AG09309 (cell line): Measurements from ENCODE around the gene RIN2.

ENCODE experiments used
- DNase-seq: peaks from one replicate; pipeline ENCODE4 v3.0.0-alpha.2; 2010; ENCODE audit warnings: low read depth
- H3K4me3 ChIP-seq: 2 replicates; pipeline ENCODE4 v1.5.1; 2011; ENCODE audit warnings: mild to moderate bottlenecking, low read depth, low read length, moderate library complexity; ENCODE audit not compliant: control insufficient read depth
- CTCF ChIP-seq: IDR thresholded peaks from 2 replicates; pipeline ENCODE4 v1.5.1; 2011; ENCODE audit warnings: mild to moderate bottlenecking, low read depth, low read length, inconsistent platforms; ENCODE audit not compliant: insufficient read depth, control insufficient read depth; ENCODE audit errors: missing control alignments

RIN2 gene

GRCh38 chr20:19713822-19714578 lies 44.1 kb upstream of the RIN2 start:
- TF ChIP-seq CTCF, result no peak
- no peak overlapping the region for H3K4me3 ChIP-seq
- no peak for DNase-seq

- no peak overlapping the region for H3K4me3 ChIP-seq
- no peak for TF ChIP-seq CTCF
- DNase-seq, result no peak
These were observed 43.5 kb upstream of the RIN2 start for GRCh38 chr20:19714579-19714840.

DNA sequence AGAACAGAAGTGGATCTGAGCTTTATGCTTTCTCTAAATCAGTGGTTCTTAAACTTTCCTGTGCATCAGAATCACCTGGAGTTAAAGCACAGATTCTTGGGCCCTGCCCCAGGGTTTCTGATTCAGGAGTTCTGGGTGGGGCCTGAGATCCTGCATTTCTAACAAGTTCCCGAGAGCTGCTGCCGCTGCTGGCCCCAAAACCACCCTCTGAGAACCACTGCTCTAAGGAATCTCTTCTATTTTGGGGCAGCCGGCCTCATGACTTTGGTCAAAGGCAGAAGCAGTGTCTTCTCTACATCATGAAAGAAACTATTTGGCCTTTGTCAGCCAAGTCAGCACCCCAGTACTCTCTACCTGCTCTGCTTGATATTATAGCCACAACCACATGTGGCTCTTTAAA lies 42.1 kb upstream of the RIN2 start:
- no peak for TF ChIP-seq CTCF
- no peak overlapping the region for H3K4me3 ChIP-seq
- no peak for DNase-seq

GRCh38 chr20:19718880-19719279 lies 39.2 kb upstream of the RIN2 start:
- no peak for DNase-seq
- no peak overlapping the region for H3K4me3 ChIP-seq
- TF ChIP-seq CTCF, result no peak

- no peak for TF ChIP-seq CTCF
- DNase-seq, result no peak
- no peak overlapping the region for H3K4me3 ChIP-seq
These were observed 37.1 kb upstream of the RIN2 start for GRCh38 chr20:19720991-19721390.

DNA sequence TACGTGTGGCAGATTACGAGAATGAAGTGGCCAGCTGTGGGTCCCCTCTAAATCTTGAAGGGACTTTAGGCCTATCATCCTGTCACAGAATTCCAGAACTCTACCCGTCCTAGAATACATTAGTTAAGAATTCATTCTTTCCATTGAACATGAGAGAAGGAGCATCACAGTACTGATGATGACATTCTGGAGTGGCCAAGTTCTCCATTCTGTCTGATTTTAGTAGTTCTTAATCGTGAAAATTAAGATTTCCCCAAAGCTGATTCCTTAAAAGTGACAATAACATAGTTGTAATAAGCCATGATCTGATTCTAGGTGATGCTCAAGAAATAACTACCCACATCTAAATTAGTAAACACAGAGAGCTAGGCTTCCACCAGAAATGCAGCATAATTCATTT lies 35.0 kb upstream of the RIN2 start:
- no peak overlapping the region for H3K4me3 ChIP-seq
- no peak for TF ChIP-seq CTCF
- no peak for DNase-seq
